H1 (cell line): ENCODE results near the gene SLC12A5. TPM values are rescaled to one million over a fixed set of nuclear protein-coding genes. Genes with fewer than 3 reads are reported as not detected.

Experiments used
- ATF2 ChIP-seq: IDR thresholded peaks from 2 replicates; pipeline ENCODE4 v1.6.1; 2012; ENCODE audit warnings: low read length, inconsistent platforms
- CHD7 ChIP-seq: fragments of 300-600 bp; sonication (generic); IDR thresholded peaks from 2 replicates; pipeline ENCODE4 v1.7.1; 2012; ENCODE audit warnings: low read length, moderate library complexity, mild to moderate bottlenecking, inconsistent platforms; ENCODE audit not compliant: insufficient replicate concordance
- polyA plus RNA-seq, 7 experiments: library from polyadenylated mRNA; depleted of rRNA in 3 of 7; stranded (reverse) in 5 of 7; unstranded in 2 of 7; fragments of >200 nt in 5 of 7; fragments of 200-250 nt in 2 of 7; gene quantifications; 1 replicate in 5 of 7; 2 replicates in 1 of 7; 4 replicates in 1 of 7; pipeline versions ENCODE4 v1.2.1 to v1.2.3, GENCODE V29; 2011 to 2013; ENCODE audit warnings: missing spikeins in 2 of 7, mixed read lengths in 2 of 7
- total RNA-seq: library from RNA; stranded (reverse); fragmentation: NEBNext Ultra II Directional; extraction: Animal tissue kit (Norgen Biotek cat#: 25700); gene quantifications from 2 replicates; pipeline ENCODE4 v1.2.1, GENCODE V29; 2021

The SLC12A5 gene
- total and polyA plus RNA-seq, 2 of the 8 experiments (the other 6 are each of a cell fraction or from before 2014, with no cell fraction given): 1.9 to 7.3 TPM

GRCh38 chr20:46078954-46079353, 49.9 kb downstream of the SLC12A5 start (continued):
- no peak for TF ChIP-seq ATF2
- TF ChIP-seq CHD7: no peak
